Measurements from ENCODE around the gene VPS36.

VPS36 gene

DNA sequence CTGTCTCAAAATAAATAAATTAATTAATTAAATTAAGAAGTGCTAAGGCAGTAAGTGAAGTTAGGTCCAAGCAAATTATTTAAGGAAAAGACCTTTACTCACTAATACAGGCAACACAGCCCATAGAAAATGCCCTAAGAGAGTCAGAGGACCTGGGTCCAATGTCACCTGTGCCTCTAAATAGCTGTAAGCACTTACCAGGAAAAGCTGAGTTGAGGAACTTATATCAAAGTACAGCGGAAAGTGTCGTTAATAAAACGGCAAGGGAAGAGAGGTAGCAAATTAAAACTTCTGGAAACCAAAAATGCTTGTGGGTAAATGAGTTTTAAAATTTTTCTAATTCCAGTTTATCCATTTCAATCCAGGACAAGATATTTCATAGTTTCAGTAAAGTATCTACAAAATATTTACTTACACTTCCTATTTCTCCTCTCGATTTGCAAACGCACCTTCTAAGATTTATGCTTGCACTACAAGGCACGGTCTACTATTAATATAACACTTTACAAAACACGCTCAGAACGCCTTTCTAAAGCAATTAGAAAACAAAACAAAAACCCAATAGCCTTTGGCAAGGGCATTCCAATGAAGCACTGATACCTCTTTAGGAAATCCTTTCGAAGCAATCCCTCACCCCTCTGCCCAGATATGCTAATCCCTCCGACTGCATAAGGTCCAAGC, 963 bp downstream of the VPS36 start:
- no peak for DNase-seq (ENCODE audit: low read depth)
- peak overlapping the region; percentile 82 for H3K4me3 ChIP-seq (ENCODE audit: low read length)
- TF ChIP-seq, protein P1, sequence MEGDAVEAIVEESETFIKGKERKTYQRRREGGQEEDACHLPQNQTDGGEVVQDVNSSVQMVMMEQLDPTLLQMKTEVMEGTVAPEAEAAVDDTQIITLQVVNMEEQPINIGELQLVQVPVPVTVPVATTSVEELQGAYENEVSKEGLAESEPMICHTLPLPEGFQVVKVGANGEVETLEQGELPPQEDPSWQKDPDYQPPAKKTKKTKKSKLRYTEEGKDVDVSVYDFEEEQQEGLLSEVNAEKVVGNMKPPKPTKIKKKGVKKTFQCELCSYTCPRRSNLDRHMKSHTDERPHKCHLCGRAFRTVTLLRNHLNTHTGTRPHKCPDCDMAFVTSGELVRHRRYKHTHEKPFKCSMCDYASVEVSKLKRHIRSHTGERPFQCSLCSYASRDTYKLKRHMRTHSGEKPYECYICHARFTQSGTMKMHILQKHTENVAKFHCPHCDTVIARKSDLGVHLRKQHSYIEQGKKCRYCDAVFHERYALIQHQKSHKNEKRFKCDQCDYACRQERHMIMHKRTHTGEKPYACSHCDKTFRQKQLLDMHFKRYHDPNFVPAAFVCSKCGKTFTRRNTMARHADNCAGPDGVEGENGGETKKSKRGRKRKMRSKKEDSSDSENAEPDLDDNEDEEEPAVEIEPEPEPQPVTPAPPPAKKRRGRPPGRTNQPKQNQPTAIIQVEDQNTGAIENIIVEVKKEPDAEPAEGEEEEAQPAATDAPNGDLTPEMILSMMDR (conservative IDR thresholded peaks at IDR 0.05; ENCODE audit: low read length), result no peak

DNA sequence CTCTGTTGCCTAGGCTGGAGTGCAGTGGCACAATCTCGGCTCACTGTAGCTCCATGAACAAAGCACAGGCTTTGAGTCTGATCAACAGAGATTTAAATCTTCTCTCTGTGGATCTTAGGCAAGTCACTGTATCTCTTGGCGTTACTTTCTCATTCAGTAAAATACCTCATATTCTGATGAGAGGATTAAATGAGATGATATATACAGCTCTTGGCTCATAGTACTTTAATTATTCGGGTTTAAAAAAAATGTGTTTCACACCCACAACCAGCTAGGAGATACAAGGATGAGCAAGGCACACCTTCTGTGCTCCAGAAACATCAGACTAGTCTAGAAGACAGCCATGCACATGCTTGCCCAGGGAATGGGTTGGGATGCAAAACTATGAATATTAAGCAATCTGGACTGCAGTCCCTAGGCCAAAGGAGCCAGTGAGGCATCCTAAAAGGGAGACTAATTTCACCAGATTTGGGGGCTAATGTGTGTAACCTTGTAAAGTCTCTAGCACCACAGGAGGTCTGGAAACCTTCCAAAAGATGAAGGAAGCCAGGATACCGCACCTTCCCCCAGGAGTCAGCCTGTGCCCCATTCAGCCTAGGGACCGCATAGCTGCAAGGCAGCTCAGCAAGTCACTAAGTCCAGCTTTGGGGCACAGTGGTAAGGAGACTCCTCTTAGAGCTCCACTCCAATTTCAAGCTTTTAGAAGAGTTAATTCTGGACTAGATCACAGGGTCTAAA, 2.5 kb downstream of the VPS36 start:
- H3K4me3 ChIP-seq (ENCODE audit: low read length), result no peak overlapping the region; the same call in 1 of the 2 replicates
- TF ChIP-seq, protein P1 (conservative IDR thresholded peaks at IDR 0.05; ENCODE audit: low read length), result no peak
- DNase-seq (ENCODE audit: low read depth), result no peak

DNA sequence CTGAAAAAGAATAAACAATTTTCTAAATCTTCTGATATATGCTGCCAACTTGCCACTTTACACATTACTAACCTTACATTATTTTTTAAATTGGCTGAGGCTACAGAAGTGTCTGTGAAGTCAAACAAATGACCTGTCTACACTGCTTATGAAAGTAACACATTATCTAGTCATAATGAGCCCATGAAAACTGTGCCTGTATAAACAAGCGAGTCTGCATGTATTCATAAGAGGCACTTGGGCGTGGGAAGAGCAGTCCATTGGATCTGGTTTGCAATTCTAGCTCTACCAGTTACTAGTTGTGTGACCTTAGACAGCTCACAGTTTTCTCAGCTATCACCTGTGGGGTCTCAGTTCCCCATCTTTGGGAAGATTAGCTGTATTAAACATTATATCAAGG, 3.1 kb downstream of the VPS36 start:
- no peak overlapping the region for H3K4me3 ChIP-seq (ENCODE audit: low read length)
- DNase-seq (ENCODE audit: low read depth), result no peak
- TF ChIP-seq, protein P1 (conservative IDR thresholded peaks at IDR 0.05; ENCODE audit: low read length), result no peak

DNA sequence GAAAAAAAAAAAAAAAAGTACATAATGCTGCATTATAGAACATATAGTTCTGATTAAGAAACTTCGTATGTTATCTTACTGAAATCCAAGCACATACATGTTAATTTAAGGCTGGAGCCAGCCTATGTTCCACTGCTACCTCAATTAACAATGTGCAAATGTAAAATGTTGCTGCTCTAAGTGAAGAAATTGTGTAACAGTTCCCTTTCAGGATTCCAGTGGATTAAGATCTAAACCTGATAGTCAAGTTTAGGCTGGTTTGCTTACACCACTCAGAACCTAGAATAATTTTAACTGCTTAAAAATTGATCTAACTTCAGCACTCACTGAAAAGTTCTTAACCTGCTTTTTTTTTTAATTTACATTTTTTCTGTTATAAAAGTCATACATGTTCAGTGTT, 4.2 kb downstream of the VPS36 start:
- TF ChIP-seq, protein P1 (conservative IDR thresholded peaks at IDR 0.05; ENCODE audit: low read length), result no peak
- no peak overlapping the region for H3K4me3 ChIP-seq (ENCODE audit: low read length)
- DNase-seq (ENCODE audit: low read depth), result no peak

DNA sequence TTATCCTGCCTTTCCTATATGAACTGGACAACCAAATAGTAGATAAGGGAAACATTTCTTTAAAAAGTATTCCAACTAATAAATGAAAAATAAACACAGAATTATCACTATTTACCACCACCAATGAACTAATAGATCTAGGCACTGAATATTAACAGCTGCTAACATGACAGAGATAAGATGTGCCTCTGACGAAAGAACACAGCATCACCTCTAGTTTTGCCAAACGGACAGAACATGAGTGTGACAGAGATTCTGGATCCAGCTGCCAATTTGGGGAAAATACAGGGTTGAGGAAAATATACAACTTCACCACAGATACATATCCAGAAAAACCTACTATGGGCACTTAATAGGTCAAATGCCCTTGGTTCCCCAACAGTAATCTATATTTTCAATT, 18.0 kb downstream of the VPS36 start:
- H3K4me3 ChIP-seq (ENCODE audit: low read length), result no peak overlapping the region
- TF ChIP-seq, protein P1 (conservative IDR thresholded peaks at IDR 0.05; ENCODE audit: low read length), result no peak
- no peak for DNase-seq (ENCODE audit: low read depth)

DNA sequence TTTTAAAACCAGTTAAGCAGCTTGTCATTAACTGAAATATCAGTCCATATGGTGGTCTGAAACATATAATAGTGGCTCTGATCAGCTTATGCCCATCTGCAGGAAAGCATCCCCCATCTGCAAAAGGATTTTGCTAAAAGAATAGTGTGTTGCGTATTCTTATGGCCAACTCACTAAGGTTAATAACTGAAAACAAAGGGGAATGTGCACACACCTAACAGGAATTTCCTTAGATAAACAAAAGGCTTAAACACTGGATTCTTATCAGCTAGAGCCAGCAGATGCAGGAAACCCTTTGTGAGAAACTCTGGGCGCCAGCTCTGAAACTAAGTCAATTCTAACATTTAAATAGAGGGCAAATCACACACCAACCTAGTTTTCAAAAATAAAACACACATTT, 22.1 kb downstream of the VPS36 start:
- H3K4me3 ChIP-seq (ENCODE audit: low read length), result no peak overlapping the region
- DNase-seq (ENCODE audit: low read depth), result no peak
- TF ChIP-seq, protein P1 (conservative IDR thresholded peaks at IDR 0.05; ENCODE audit: low read length), result no peak

DNA sequence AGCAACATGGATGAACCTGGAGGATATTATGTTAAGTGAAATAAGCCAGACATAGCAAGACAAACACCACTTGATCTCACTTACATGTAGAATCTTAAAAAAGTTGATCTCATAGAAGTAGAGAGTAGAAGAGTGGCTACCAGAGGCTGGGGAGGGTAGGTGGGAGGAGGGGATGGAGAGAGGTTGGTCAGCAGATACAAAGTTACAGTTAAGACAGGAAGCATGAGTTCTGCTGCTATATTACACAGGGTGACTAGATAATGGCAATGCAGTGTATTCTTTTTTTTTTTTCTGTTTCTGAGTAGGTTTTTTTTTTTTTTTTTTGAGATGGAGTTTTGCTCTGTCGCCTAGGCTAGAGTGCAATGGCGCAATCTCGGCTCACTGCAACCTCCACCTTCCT, 29.2 kb downstream of the VPS36 start:
- no peak overlapping the region for H3K4me3 ChIP-seq (ENCODE audit: low read length)
- TF ChIP-seq, protein P1 (conservative IDR thresholded peaks at IDR 0.05; ENCODE audit: low read length), result no peak
- DNase-seq (ENCODE audit: low read depth), result no peak

All from AG10803 (cell line).